MCF 10A (cell line): ENCODE measurements around the gene TMCC2. TPM values are rescaled to one million over a fixed set of nuclear protein-coding genes. Genes with fewer than 3 reads are reported as not detected.

Source experiments
- BruUV-seq: library from RNA; stranded (reverse); fragments of 400-500 nt; replicated peaks from 2 replicates; lab custom pipeline; 2021; lab: Mats Ljungman, UMichigan
- CTCF ChIA-PET: fragments of 300-600 bp; sonication (Branson Sonifier 250); formaldehyde crosslinking; extraction: SDS; loops from one replicate; lab custom pipeline; 2021; ENCODE audit warnings: antibody characterized with exemption, inconsistent platforms; lab: Yijun Ruan, JAX
- POLR2A ChIA-PET: fragments of 300-600, 350-650 bp; sonication (Branson Sonifier 250); formaldehyde crosslinking; extraction: SDS; loops from one replicate; lab custom pipeline; 2020; ENCODE audit warnings: antibody characterized with exemption, inconsistent platforms; lab: Yijun Ruan, JAX
- DNase-seq: peaks from one replicate; pipeline ENCODE4 v3.0.0-alpha.2; 2018; ENCODE audit not compliant: unreplicated experiment
- H3K27ac Mint-ChIP-seq: one replicate; pipeline ENCODE4 v1.8.0; 2022; ENCODE audit warnings: mild to moderate bottlenecking, low read depth, mixed read lengths; ENCODE audit not compliant: unreplicated experiment
- H3K27me3 Mint-ChIP-seq: one replicate; pipeline ENCODE4 v1.8.0; 2022; ENCODE audit warnings: mixed read lengths; ENCODE audit not compliant: insufficient read depth, unreplicated experiment
- H3K36me3 Mint-ChIP-seq: one replicate; pipeline ENCODE4 v1.8.0; 2022; ENCODE audit warnings: mild to moderate bottlenecking, moderate library complexity, mixed read lengths; ENCODE audit not compliant: insufficient read depth, unreplicated experiment
- H3K4me1 Mint-ChIP-seq: one replicate; pipeline ENCODE4 v1.8.0; 2022; ENCODE audit warnings: mixed read lengths; ENCODE audit not compliant: insufficient read depth, unreplicated experiment
- H3K4me3 Mint-ChIP-seq: one replicate; pipeline ENCODE4 v1.8.0; 2022; ENCODE audit warnings: mild to moderate bottlenecking, moderate library complexity, mixed read lengths; ENCODE audit not compliant: unreplicated experiment
- H3K9me3 Mint-ChIP-seq: one replicate; pipeline ENCODE4 v1.8.0; 2022; ENCODE audit warnings: mixed read lengths; ENCODE audit not compliant: unreplicated experiment
- CTCF ChIP-seq: fragments of 200-600 bp; IDR thresholded peaks from one replicate; pipeline ENCODE4 v1.8.0; 2022; ENCODE audit warnings: antibody characterized with exemption, mild to moderate bottlenecking; ENCODE audit not compliant: unreplicated experiment
- intact Hi-C: fragments of 100-400 bp; cut with micrococcal nuclease; formaldehyde crosslinking; loops from 2 replicates; pipeline ENCODE4 v1.14.1; 2022
- total RNA-seq: library from RNA; stranded (reverse); gene quantifications from 2 replicates; pipeline ENCODE4 v1.2.3, GENCODE V29; 2022

Gene TMCC2
- total RNA-seq, 1 experiment from 2014 or later, result 0.79 TPM

GRCh38 chr1:205258261-205258691 lies 30.5 kb downstream of the TMCC2 start:
- DNase-seq, result peak; percentile 45
- no TSS peak for BruUV-seq

GRCh38 chr1:205258719-205259118 lies 31.0 kb downstream of the TMCC2 start:
- no peaks in the 10 kb centered on the region for H3K36me3 Mint-ChIP-seq
- H3K27me3 Mint-ChIP-seq, result no peaks in the 10 kb centered on the region
- intact Hi-C loops, result loop anchor here (10.0 kb wide), 1 partner anchor 694 kb away; no protein-coding TSS in a partner anchor
- peaks cover 34% of the 10 kb centered on the region for H3K4me1 Mint-ChIP-seq
- no peak overlapping the region for H3K4me3 Mint-ChIP-seq
- no peaks in the 10 kb centered on the region for H3K9me3 Mint-ChIP-seq
- peak overlapping the region; percentile 90 for H3K27ac Mint-ChIP-seq
- ChIA-PET CTCF (interaction anchor here (0.7 to 14.4 kb wide), 20 partner anchors 16 to 724 kb away, joined by 3 to 487 read pairs (median 14); partner anchors contain the start of genes RBBP5 and TMCC2), POLR2A (interaction anchor here (0.6 to 7.9 kb wide), 8 partner anchors 13 to 128 kb away, joined by 3 to 121 read pairs (median 3); partner anchors contain the start of gene TMCC2)
- no peak for TF ChIP-seq CTCF
- no TSS peak for BruUV-seq
- DNase-seq, result peak; percentile 96

More at GRCh38 chr1:205258261-205258691, 30.5 kb downstream of the TMCC2 start:
- CTCF ChIA-PET, result interaction anchor here (0.6 to 14.4 kb wide), 22 partner anchors 16 to 451 kb away, joined by 3 to 487 read pairs (median 12); partner anchors contain the start of genes RBBP5 and TMCC2
- Mint-ChIP-seq H3K36me3 (no peaks in the 10 kb centered on the region), H3K27me3 (no peaks in the 10 kb centered on the region), H3K4me3 (no peak overlapping the region), H3K9me3 (no peaks in the 10 kb centered on the region), H3K27ac (peak overlapping the region; percentile 90), H3K4me1 (peaks cover 34% of the 10 kb centered on the region)
- POLR2A ChIA-PET, result interaction anchor here (0.6 to 7.9 kb wide), 5 partner anchors 13 to 128 kb away, joined by 3 to 121 read pairs (median 3); partner anchors contain the start of gene TMCC2
- intact Hi-C loops, result loop anchor here (10.0 kb wide), 1 partner anchor 693 kb away; no protein-coding TSS in a partner anchor
- TF ChIP-seq CTCF, result no peak

GRCh38 chr1:205259324-205259832 lies 31.6 kb downstream of the TMCC2 start:
- ChIA-PET POLR2A (interaction anchor here (0.8 to 7.9 kb wide), 8 partner anchors 12 to 195 kb away, joined by 3 to 121 read pairs (median 3); partner anchors contain the start of gene TMCC2), CTCF (interaction anchor here (0.6 to 14.4 kb wide), 19 partner anchors 15 to 725 kb away, joined by 3 to 487 read pairs (median 18); partner anchors contain the start of genes RBBP5 and TMCC2)
- Mint-ChIP-seq H3K27ac (peak overlapping the region; percentile 90), H3K4me1 (peaks cover 34% of the 10 kb centered on the region), H3K9me3 (no peaks in the 10 kb centered on the region), H3K27me3 (no peaks in the 10 kb centered on the region), H3K36me3 (no peaks in the 10 kb centered on the region), H3K4me3 (no peak overlapping the region)
- no TSS peak for BruUV-seq
- peak; percentile 52 for DNase-seq
- intact Hi-C loops, result loop anchor here (10.0 kb wide), 1 partner anchor 695 kb away; no protein-coding TSS in a partner anchor
- TF ChIP-seq CTCF, result no peak

- no TSS peak for BruUV-seq
- H3K9me3 Mint-ChIP-seq, result no peaks in the 10 kb centered on the region
- ChIA-PET CTCF (interaction anchor here (0.6 to 14.4 kb wide), 20 partner anchors 14 to 452 kb away, joined by 3 to 487 read pairs (median 14); partner anchors contain the start of genes RBBP5 and TMCC2), POLR2A (interaction anchor here (0.8 to 7.9 kb wide), 7 partner anchors 11 to 195 kb away, joined by 3 to 121 read pairs (median 3); partner anchors contain the start of genes RBBP5 and TMCC2)
- no peak for TF ChIP-seq CTCF
- no peak overlapping the region for H3K4me3 Mint-ChIP-seq
- DNase-seq, result no peak
- peaks cover 34% of the 10 kb centered on the region for H3K4me1 Mint-ChIP-seq
- intact Hi-C loops, result loop anchor here (10.0 kb wide), 1 partner anchor 695 kb away; no protein-coding TSS in a partner anchor
- no peaks in the 10 kb centered on the region for H3K36me3 Mint-ChIP-seq
- no peaks in the 10 kb centered on the region for H3K27me3 Mint-ChIP-seq
- H3K27ac Mint-ChIP-seq, result peak overlapping the region; percentile 90
Observed at GRCh38 chr1:205259998-205260397, 32.3 kb downstream of the TMCC2 start.
